HepG2 (cell line): Measurements from ENCODE around the gene CCDC142. TPM values are rescaled to one million over a fixed set of nuclear protein-coding genes. Genes with fewer than 3 reads are reported as not detected.

ENCODE experiments used
- ATRX ChIP-seq: sonication (generic); formaldehyde crosslinking; IDR thresholded peaks from 2 replicates; pipeline ENCODE4 v1.4.0; 2020; ENCODE audit warnings: missing genetic modification reagents, borderline replicate concordance
- CBFB ChIP-seq: sonication (generic); formaldehyde crosslinking; IDR thresholded peaks from 2 replicates; pipeline ENCODE4 v1.4.0; 2020; ENCODE audit warnings: missing genetic modification reagents
- DDIT3 ChIP-seq: sonication (generic); formaldehyde crosslinking; IDR thresholded peaks from 2 replicates; pipeline ENCODE4 v1.4.0; 2020; ENCODE audit warnings: mild to moderate bottlenecking, missing genetic modification reagents
- HDAC1 ChIP-seq: sonication (generic); formaldehyde crosslinking; IDR thresholded peaks from 2 replicates; pipeline ENCODE4 v1.5.1; 2020; ENCODE audit warnings: mild to moderate bottlenecking, missing genetic modification reagents
- JUND ChIP-seq: sonication (generic); formaldehyde crosslinking; IDR thresholded peaks from 2 replicates; pipeline ENCODE4 v1.8.0; 2022; ENCODE audit warnings: mild to moderate bottlenecking, missing genetic modification reagents
- KMT2B ChIP-seq: IDR thresholded peaks from 2 replicates; pipeline ENCODE4 v1.6.1; 2016; ENCODE audit warnings: missing genetic modification reagents, missing compliant biosample characterization
- MEIS1 ChIP-seq: sonication (generic); formaldehyde crosslinking; IDR thresholded peaks from 2 replicates; pipeline ENCODE4 v1.9.0; 2021; ENCODE audit warnings: mild to moderate bottlenecking, missing genetic modification reagents, moderate library complexity, borderline replicate concordance
- REPIN1 ChIP-seq: sonication (generic); formaldehyde crosslinking; IDR thresholded peaks from 2 replicates; pipeline ENCODE4 v1.8.0; 2022; ENCODE audit warnings: missing genetic modification reagents, low read depth, mild to moderate bottlenecking, borderline replicate concordance
- RORA ChIP-seq: sonication (generic); formaldehyde crosslinking; IDR thresholded peaks from 2 replicates; pipeline ENCODE4 v1.5.0; 2020; ENCODE audit warnings: mild to moderate bottlenecking, missing genetic modification reagents, moderate library complexity
- SKI ChIP-seq: fragments of 450-650 bp; IDR thresholded peaks from one replicate; pipeline ENCODE4 v1.6.1; 2018; ENCODE audit warnings: mild to moderate bottlenecking; ENCODE audit not compliant: partially characterized antibody
- SMARCC2 ChIP-seq: fragments of 450-650 bp; IDR thresholded peaks from 2 replicates; pipeline ENCODE4 v1.6.1; 2017; ENCODE audit warnings: antibody characterized with exemption, mild to moderate bottlenecking
- SP1 ChIP-seq, 2 experiments: fragments of 450-650 bp in 1 of 2; sonication (generic) in 1 of 2; formaldehyde crosslinking in 1 of 2; IDR thresholded peaks; 2 replicates each; pipeline versions ENCODE4 v1.4.0 to v1.6.1; 2016 to 2020; ENCODE audit warnings: missing genetic modification reagents in 1 of 2
- SRSF9 ChIP-seq: fragments of 200-400 bp; formaldehyde crosslinking; IDR thresholded peaks from 2 replicates; pipeline ENCODE4 v1.6.1; 2018; ENCODE audit warnings: borderline replicate concordance, mild to moderate bottlenecking, low read depth, low read length; ENCODE audit not compliant: insufficient read depth, poor library complexity, severe bottlenecking
- TBL1XR1 ChIP-seq: fragments of 150-350 bp; IDR thresholded peaks from 2 replicates; pipeline ENCODE4 v1.6.1; 2014; ENCODE audit warnings: borderline replicate concordance, low read length; ENCODE audit not compliant: partially characterized antibody
- XBP1 ChIP-seq: sonication (generic); formaldehyde crosslinking; IDR thresholded peaks from 2 replicates; pipeline ENCODE4 v1.5.0; 2020; ENCODE audit warnings: missing genetic modification reagents
- ZBED4 ChIP-seq: sonication (generic); formaldehyde crosslinking; IDR thresholded peaks from 2 replicates; pipeline ENCODE4 v1.4.0; 2020; ENCODE audit warnings: missing genetic modification reagents, borderline replicate concordance
- ZFX ChIP-seq: sonication (generic); formaldehyde crosslinking; IDR thresholded peaks from 2 replicates; pipeline ENCODE4 v1.4.0; 2020; ENCODE audit warnings: mild to moderate bottlenecking, low read depth, missing genetic modification reagents, moderate library complexity
- ZNF142 ChIP-seq: sonication (generic); formaldehyde crosslinking; IDR thresholded peaks from 2 replicates; pipeline ENCODE4 v1.4.0; 2020; ENCODE audit warnings: missing genetic modification reagents
- ZNF639 ChIP-seq: conservative IDR thresholded peaks from 2 replicates; pipeline ENCODE4 v1.6.1; 2018; ENCODE audit warnings: missing genetic modification reagents
- polyA plus RNA-seq, 8 experiments: library from polyadenylated mRNA; depleted of rRNA in 3 of 8; stranded (reverse) in 7 of 8; unstranded in 1 of 8; fragments of >200 nt; fragmentation: Illumina TruSeq in 4 of 8; extraction: Trizol in 4 of 8; gene quantifications; 2 replicates each; pipeline versions ENCODE4 v1.2.1 to v1.2.3, GENCODE V29; 2011 to 2016; ENCODE audit warnings: low read depth in 4 of 8, missing spikeins in 1 of 8, mixed read lengths in 1 of 8; ENCODE audit not compliant: insufficient read depth in 1 of 8
- total RNA-seq, 5 experiments: library from RNA; depleted of rRNA; stranded (reverse); fragments of >200 nt; fragmentation: Illumina TruSeq; extraction: Trizol; gene quantifications; 2 replicates each; pipeline ENCODE4 v1.2.3, GENCODE V29; 2016; ENCODE audit warnings: low read depth in 1 of 5

CCDC142 gene
- total and polyA plus RNA-seq, 2 of the 13 experiments (the other 11 are each of a cell fraction or from before 2014, with no cell fraction given): 14.7 to 30.4 TPM

- TF ChIP-seq ZNF142 (CRISPR knock-in tag) (no peak), ATRX (no peak), SMARCC2 (no peak), TBL1XR1 (no peak), HDAC1 (CRISPR knock-in tag) (no peak), ZBED4 (CRISPR knock-in tag) (no peak), JUND (CRISPR knock-in tag) (no peak), REPIN1 (CRISPR knock-in tag) (no peak), RORA (no peak), SRSF9 (no peak), ZNF639 (CRISPR knock-in tag) (no peak), CBFB (CRISPR knock-in tag) (no peak), SP1 (IDR thresholded peaks at IDR 0.05) (no peak), SP1 (CRISPR knock-in tag; IDR thresholded peaks at IDR 0.05) (no peak), ZFX (CRISPR knock-in tag) (peak; percentile 50), DDIT3 (CRISPR knock-in tag) (no peak), MEIS1 (CRISPR knock-in tag) (no peak), SKI (no peak), KMT2B (CRISPR knock-in tag) (no peak), XBP1 (no peak)
These were observed 16.6 kb upstream of the CCDC142 start, which contains the start of gene LBX2 (continued) for GRCh38 chr2:74499267-74499939.
